Measurements from ENCODE around the gene C2CD4B. TPM values are rescaled to one million over a fixed set of nuclear protein-coding genes. Genes with fewer than 3 reads are reported as not detected.

The C2CD4B gene
- total and polyA plus RNA-seq, 4 donors: 0.17 to 1.8 (median 0.66) TPM

GRCh38 chr15:62208367-62208766, 43.3 kb upstream of the C2CD4B start (continued):
- no peak for TF ChIP-seq REST (IDR thresholded peaks at IDR 0.05)

- DNase-seq (ENCODE audit: low spot score): no peak
- H3K27me3 ChIP-seq (ENCODE audit: control insufficient read depth in 4 of 4, insufficient read depth in 4 of 4, low read length in 3 of 4): no peaks in the 10 kb centered on the region
- WGBS: 79% methylated on average over 2 of the region's 2 CpGs
- no peak overlapping the region for H3K4me3 ChIP-seq (ENCODE audit: low read depth in 1 of 3, low read length in 3 of 3)
- H3K27ac ChIP-seq (ENCODE audit: low read depth in 1 of 2, low read length in 2 of 2): no peak overlapping the region
- H3K9me3 ChIP-seq (ENCODE audit: control insufficient read depth in 4 of 4, low read length in 3 of 4): no peaks in the 10 kb centered on the region
- H3K9ac ChIP-seq (ENCODE audit: low read depth in 1 of 2, low read length in 2 of 2): no peak overlapping the region
- H3K36me3 ChIP-seq (ENCODE audit: control insufficient read depth in 4 of 4, insufficient read depth in 3 of 4, low read depth in 1 of 4, low read length in 3 of 4): no peaks in the 10 kb centered on the region
- no peak for TF ChIP-seq FOXA1 (IDR thresholded peaks at IDR 0.05)
- TF ChIP-seq JUND (IDR thresholded peaks at IDR 0.05): no peak
- no peak for TF ChIP-seq NR2F2 (IDR thresholded peaks at IDR 0.05)
- TF ChIP-seq SP1 (IDR thresholded peaks at IDR 0.05): no peak
- no peak for TF ChIP-seq ATF3 (IDR thresholded peaks at IDR 0.05)
- no peak for TF ChIP-seq RXRA (IDR thresholded peaks at IDR 0.05)
- TF ChIP-seq YY1 (IDR thresholded peaks at IDR 0.05): no peak
- TF ChIP-seq MAX (IDR thresholded peaks at IDR 0.05): no peak
- TF ChIP-seq HNF4A (conservative IDR thresholded peaks at IDR 0.05): no peak
- TF ChIP-seq HNF4G (IDR thresholded peaks at IDR 0.05): no peak
- no peak for TF ChIP-seq CTCF (IDR thresholded peaks at IDR 0.05; ENCODE audit: low read depth, low read length, missing input control)
- TF ChIP-seq EGR1 (IDR thresholded peaks at IDR 0.05; ENCODE audit: low read depth in 2 of 2): no peak
- TF ChIP-seq GABPA (IDR thresholded peaks at IDR 0.05 in 1 of 2, conservative IDR thresholded peaks at IDR 0.05 in 1 of 2): no peak
- no peak for TF ChIP-seq RAD21 (IDR thresholded peaks at IDR 0.05)
- TF ChIP-seq TAF1 (conservative IDR thresholded peaks at IDR 0.05): no peak
- no peak for TF ChIP-seq REST (IDR thresholded peaks at IDR 0.05)
- TF ChIP-seq FOXA2 (IDR thresholded peaks at IDR 0.05): no peak
- no peaks in the 10 kb centered on the region for H3K4me1 ChIP-seq (ENCODE audit: control insufficient read depth in 4 of 4, insufficient read depth in 4 of 4, low read length in 3 of 4)
Measured at GRCh38 chr15:62190675-62191074, 25.6 kb upstream of the C2CD4B start.
